Activated T-helper 2 cell treated with anti-CD3 and anti-CD28 coated beads, Interferon-gamma antibody, Interleukin-2, Interleukin-4, amounts not matched to agents 10 μg/mL and 5 μg/mL and 100 μg/mL, durations not matched to agents 14 hours and 24 hours and 36 hours (primary cell): ENCODE data around the gene PCMTD2. TPM values are rescaled to one million over a fixed set of nuclear protein-coding genes. Genes with fewer than 3 reads are reported as not detected.

ENCODE experiments used
- DNase-seq: peaks from one replicate; pipeline ENCODE4 v3.0.0; 2021; ENCODE audit warnings: low spot score
- H3K27ac Mint-ChIP-seq: one replicate; pipeline ENCODE4 v1.8.0; 2021; ENCODE audit warnings: mixed read lengths
- H3K27me3 Mint-ChIP-seq: one replicate; pipeline ENCODE4 v1.8.0; 2021; ENCODE audit warnings: low read depth, mixed read lengths
- H3K36me3 Mint-ChIP-seq: one replicate; pipeline ENCODE4 v1.8.0; 2021; ENCODE audit warnings: low read depth, mixed read lengths
- H3K4me1 Mint-ChIP-seq: one replicate; pipeline ENCODE4 v1.8.0; 2021; ENCODE audit warnings: low read depth, mixed read lengths
- H3K4me3 Mint-ChIP-seq: one replicate; pipeline ENCODE4 v1.8.0; 2021; ENCODE audit warnings: low read depth, mild to moderate bottlenecking, moderate library complexity, mixed read lengths
- H3K9me3 Mint-ChIP-seq: one replicate; pipeline ENCODE4 v1.8.0; 2021; ENCODE audit warnings: mixed read lengths
- intact Hi-C: fragments of 100-400 bp; cut with micrococcal nuclease; formaldehyde crosslinking; loops from one replicate; pipeline ENCODE4 v1.15.1; 2023
- total RNA-seq: library from RNA; stranded (reverse); gene quantifications from 2 replicates; pipeline ENCODE4 v1.2.3, GENCODE V29; 2022

PCMTD2 gene
- total RNA-seq, 1 donor from 2014 or later, result 31.7 TPM

DNA sequence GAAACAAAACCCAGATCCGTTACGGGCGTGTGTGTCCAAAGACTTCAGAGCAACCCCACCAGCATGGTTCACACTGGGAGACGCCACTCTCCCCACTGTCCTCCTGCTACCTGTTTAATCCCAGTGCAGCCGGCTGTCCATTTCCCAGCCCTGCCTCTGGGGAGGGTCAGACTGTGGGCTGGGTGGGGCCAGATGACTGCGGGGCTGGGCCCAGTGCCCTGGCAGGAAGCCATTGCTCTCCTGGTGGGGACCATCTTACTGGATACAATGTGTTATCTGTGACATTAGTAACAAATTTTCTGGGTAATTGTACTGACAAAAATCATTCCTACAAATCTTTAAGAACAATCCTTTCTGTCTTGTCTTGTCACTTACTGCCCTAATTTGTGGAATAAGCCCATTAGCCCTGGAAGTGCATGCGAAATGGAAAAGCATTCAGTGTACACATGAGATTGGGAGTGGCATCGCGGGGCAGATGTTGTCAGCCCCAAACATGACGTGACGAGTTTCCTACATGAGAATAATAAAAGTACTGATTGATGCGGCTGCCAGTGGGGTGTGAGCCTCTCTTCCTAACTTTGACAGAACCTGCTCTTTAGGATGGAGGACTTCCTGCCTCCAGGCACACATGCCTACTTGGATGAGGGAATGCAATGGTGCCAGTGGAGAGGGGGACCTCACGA, 37.9 kb upstream of the PCMTD2 start:
- Mint-ChIP-seq H3K27me3 (no peaks in the 10 kb centered on the region), H3K4me3 (no peak overlapping the region), H3K36me3 (no peaks in the 10 kb centered on the region), H3K27ac (no peak overlapping the region), H3K9me3 (no peaks in the 10 kb centered on the region), H3K4me1 (peaks cover 7% of the 10 kb centered on the region)
- intact Hi-C loops, result no loop called here
- DNase-seq, result no peak

DNA sequence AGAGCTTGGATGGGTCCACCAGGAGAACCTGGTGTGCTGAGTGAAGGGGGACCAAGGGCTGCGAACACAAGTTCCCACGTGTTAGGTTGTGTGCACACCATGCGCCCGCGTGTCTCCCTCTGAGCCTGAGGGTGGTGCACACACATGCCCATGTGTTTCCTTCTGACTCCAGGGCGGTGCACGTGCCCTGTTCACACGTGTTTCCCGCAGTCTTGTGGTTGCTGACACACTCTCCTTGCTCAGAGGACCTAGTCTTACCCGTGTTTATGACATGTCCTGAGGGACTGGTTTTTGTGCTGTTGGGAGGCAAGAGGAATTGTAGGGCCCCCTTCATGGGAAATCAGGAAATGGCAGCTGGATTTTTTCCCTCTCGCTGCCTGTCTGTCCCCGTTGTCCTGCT, 36.3 kb upstream of the PCMTD2 start:
- Mint-ChIP-seq H3K36me3 (no peaks in the 10 kb centered on the region), H3K27ac (no peak overlapping the region), H3K27me3 (no peaks in the 10 kb centered on the region), H3K4me1 (peaks cover 7% of the 10 kb centered on the region), H3K9me3 (no peaks in the 10 kb centered on the region), H3K4me3 (no peak overlapping the region)
- intact Hi-C loops, result no loop called here
- no peak for DNase-seq

DNA sequence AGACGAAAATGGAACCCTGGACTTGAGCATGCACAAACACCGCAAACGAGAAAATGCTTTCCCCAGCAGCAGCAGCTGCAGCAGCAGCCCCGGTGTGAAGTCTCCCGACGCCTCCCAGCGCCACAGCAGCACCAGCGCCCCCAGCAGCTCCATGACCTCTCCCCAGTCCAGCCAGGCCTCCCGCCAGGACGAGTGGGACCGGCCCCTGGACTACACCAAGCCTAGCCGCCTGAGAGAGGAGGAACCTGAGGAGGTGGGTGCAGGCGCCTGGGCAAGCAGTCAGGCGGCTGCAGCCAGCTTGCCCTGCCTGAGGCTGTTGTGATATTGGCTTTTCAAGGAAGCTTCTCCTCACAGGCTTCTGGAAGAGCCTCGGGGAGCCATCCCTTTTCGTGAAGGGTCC, 35.8 kb upstream of the PCMTD2 start:
- Mint-ChIP-seq H3K4me1 (peaks cover 6% of the 10 kb centered on the region), H3K9me3 (no peaks in the 10 kb centered on the region), H3K27me3 (no peaks in the 10 kb centered on the region), H3K27ac (no peak overlapping the region), H3K36me3 (no peaks in the 10 kb centered on the region), H3K4me3 (no peak overlapping the region)
- DNase-seq, result no peak
- intact Hi-C loops, result no loop called here

DNA sequence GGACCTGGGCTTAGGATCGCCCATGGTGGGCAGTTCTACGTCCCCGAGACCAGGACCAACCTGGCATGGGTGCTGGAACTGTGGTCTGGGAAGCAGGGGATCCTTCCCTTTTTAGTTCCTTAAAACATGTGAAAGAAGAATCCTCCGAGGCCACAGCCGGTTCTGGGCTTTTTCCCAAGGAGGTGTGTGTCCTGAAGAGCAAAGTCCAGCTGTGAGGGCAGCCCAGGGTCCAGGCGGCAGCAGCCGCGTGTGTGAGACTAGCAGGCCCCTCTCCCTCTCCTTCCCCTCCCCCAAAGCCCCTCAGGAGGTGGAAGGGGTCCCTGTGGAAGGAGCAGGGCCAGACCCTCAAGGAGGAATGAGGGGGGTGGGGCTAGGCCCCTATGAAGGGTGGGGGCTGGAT, 35.1 kb upstream of the PCMTD2 start:
- Mint-ChIP-seq H3K27me3 (no peaks in the 10 kb centered on the region), H3K4me1 (peaks cover 2% of the 10 kb centered on the region), H3K36me3 (no peaks in the 10 kb centered on the region), H3K4me3 (no peak overlapping the region), H3K9me3 (no peaks in the 10 kb centered on the region), H3K27ac (no peak overlapping the region)
- intact Hi-C loops, result no loop called here
- DNase-seq, result no peak

DNA sequence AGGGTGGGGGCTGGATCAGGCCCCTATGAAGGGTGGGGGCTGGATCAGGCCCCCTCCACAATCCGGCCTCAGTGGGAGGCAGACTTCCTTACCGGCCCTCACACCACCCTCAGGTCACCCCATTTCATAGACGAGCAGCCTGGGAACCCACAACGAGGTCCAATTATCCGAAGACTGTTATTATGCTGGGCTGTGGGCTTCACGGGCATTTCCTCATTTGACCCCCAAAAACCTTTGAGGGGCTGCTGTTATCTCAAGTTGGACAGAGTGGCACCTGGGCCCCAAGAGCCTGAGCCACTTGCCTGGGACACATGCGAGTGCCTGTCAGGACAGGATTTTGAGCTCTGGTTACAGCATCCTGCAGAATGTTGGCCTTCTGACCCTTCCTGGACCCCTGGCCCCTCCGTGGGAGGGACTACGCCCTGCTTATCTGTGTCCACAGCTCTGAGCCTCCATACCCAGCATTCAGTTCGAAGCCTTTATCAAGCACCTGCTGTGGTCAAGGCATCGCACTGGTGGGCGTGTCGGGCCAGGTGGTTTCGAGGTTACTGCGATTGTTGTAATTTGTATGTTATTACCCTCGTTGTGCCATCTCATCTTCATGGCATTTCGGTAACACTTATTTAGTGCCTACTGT, 34.5 kb upstream of the PCMTD2 start:
- intact Hi-C loops, result no loop called here
- DNase-seq, result no peak
- H3K4me1 Mint-ChIP-seq, result peaks cover 2% of the 10 kb centered on the region
- H3K4me3 Mint-ChIP-seq, result no peak overlapping the region
- no peaks in the 10 kb centered on the region for H3K36me3 Mint-ChIP-seq
- no peaks in the 10 kb centered on the region for H3K9me3 Mint-ChIP-seq
- H3K27ac Mint-ChIP-seq, result no peak overlapping the region
- no peaks in the 10 kb centered on the region for H3K27me3 Mint-ChIP-seq

DNA sequence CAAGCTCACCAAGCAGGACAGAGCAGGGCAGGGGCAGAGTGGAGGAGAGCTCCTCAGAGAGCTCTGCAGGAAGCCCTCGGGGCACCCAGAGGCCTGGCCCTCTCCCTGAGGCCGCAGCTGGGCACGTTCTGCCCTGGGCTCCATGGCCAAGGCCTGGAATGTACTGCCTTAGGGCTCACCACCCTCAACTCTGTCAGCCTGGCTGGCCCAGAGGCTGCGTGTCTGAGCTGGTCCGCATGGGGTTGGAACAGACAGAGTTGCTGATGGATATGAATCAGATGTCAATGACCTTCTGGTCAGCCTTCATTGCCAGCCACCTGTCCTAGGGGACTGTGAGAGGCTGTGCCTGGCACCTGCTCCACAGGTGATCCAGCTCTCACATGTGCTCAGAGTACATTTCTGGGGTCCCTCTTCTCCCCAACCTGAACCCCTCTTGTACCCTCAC, 33.2 kb upstream of the PCMTD2 start:
- Mint-ChIP-seq H3K4me3 (no peak overlapping the region), H3K27ac (no peak overlapping the region), H3K27me3 (no peaks in the 10 kb centered on the region), H3K4me1 (peaks cover 2% of the 10 kb centered on the region), H3K9me3 (no peaks in the 10 kb centered on the region), H3K36me3 (no peaks in the 10 kb centered on the region)
- intact Hi-C loops, result no loop called here
- no peak for DNase-seq

DNA sequence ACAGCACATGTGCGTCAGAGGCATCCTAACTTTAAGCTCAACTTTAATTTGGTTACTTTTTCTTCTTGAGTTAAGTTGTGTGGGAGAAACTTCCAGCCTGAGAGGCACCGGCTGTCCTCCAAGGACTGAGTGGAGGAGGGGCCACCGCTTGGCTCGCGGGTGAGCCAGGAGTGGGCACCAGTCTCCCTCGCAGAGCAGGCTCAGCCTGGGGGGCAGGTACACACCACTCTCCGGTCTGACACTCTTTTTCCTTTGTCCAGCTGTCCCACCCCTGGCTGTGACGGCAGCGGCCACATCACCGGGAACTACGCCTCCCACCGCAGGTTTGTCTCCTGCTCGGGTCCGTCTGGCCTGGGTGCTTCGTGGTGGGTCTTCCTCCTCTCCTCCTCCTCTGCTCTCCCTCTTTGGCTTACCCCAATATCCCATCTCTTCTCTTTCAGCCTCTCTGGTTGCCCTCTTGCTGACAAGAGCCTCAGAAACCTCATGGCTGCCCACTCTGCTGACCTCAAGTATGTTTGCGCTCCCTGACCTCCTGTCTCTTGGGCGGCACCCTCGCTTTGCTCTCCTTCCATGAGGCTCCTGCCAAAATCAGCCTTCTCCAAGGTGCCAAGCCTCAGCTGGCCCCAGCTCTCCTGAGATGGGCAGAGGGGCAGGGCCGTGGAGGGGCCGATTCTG, 32.6 kb upstream of the PCMTD2 start:
- no peak for DNase-seq
- no peaks in the 10 kb centered on the region for H3K27me3 Mint-ChIP-seq
- H3K4me3 Mint-ChIP-seq, result no peak overlapping the region
- no peaks in the 10 kb centered on the region for H3K9me3 Mint-ChIP-seq
- H3K4me1 Mint-ChIP-seq, result peaks cover 2% of the 10 kb centered on the region
- intact Hi-C loops, result no loop called here
- no peak overlapping the region for H3K27ac Mint-ChIP-seq
- no peaks in the 10 kb centered on the region for H3K36me3 Mint-ChIP-seq

DNA sequence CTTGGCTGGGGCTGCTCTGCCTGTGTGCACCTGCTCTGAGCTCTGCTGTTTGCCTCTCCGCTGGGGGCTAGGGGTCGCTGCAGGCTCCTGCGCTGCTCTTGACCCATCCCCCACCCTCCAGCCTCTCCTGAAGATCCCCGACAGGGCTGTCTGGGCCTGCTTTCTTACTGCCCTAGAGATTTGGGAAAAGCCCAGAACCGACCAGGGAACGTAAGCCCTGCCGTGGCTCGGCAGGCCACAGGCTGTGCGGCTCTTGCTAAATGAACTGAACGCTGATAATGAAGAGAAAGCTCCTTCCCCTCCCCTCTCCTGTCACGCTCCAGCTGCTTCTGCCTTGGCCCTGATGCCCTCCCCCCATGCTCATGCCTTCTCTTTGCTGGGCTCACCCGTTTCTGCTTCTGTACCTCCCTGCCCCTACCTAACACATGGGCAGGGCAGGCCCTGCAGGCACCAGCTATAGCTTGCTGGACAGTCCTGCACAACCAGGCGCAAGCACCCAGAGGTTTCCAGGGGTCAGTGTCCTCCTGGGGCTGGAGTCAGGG, 32.0 kb upstream of the PCMTD2 start:
- Mint-ChIP-seq H3K27ac (no peak overlapping the region), H3K36me3 (no peaks in the 10 kb centered on the region), H3K27me3 (no peaks in the 10 kb centered on the region), H3K9me3 (no peaks in the 10 kb centered on the region), H3K4me1 (peaks cover 2% of the 10 kb centered on the region), H3K4me3 (no peak overlapping the region)
- intact Hi-C loops, result no loop called here
- no peak for DNase-seq

DNA sequence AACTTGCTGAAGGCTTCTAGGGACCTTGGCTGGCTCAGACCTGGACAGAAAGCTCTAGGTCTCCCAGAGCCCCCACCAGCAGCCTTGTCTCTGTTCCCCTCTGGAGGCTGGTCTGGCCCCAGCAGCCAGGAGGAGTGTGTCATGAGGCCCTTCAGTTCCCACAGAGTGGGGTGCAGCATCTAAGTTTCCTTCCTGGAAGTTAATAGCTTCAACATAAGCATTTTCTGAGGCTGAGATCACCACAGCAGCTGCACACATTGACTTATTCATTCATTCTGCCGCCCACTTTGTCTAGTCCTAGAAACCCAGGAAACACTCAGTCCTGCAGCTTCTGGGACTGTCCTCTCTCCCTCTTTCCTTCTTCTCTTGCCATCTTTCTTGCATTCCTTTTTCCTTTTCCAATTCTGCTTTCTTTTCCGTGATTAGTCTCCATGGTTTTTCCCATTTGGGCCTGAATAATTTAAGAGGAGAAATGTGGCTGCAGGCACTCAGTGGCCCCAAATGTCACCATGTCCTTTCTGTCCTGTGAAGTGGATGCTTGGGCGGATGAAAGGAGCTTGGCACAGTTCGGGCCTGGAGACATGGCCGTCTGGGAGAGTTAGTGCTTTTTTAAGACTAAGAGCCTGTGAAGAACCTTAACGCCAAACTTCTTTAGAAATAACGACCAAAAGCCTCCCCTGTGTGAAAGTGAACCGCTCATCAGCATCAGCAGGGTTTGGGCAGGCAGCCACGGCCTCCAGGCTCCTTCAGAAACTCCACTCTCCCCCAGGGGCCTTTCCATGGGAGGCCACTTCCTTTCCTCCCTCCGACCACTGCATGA, 31.0 kb upstream of the PCMTD2 start:
- H3K9me3 Mint-ChIP-seq, result no peaks in the 10 kb centered on the region
- H3K27ac Mint-ChIP-seq, result no peak overlapping the region
- H3K4me1 Mint-ChIP-seq, result peaks cover 2% of the 10 kb centered on the region
- H3K27me3 Mint-ChIP-seq, result no peaks in the 10 kb centered on the region
- H3K4me3 Mint-ChIP-seq, result no peak overlapping the region
- no peak for DNase-seq
- intact Hi-C loops, result no loop called here
- H3K36me3 Mint-ChIP-seq, result no peaks in the 10 kb centered on the region

DNA sequence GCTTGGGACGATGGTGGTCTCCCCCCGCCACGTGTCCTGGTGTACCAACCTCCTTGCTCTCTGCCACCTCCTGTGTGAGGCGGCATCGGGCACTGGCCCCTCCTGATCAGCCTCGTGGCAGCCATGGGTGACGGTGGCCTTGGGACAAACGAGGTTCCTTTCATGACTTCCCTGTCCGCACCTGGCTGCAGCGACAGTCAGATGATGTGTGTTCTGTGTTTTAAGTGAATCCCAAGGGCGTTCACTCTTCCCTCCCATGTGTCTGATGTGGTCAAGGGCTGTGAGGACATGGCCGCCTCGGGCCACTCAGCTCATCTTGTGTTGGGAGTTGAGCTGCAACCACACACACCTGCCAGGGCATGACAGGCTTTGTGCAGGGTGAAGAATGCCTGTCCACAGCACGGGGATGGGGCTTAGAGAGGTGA, 30.4 kb upstream of the PCMTD2 start:
- Mint-ChIP-seq H3K36me3 (no peaks in the 10 kb centered on the region), H3K27ac (no peak overlapping the region), H3K4me3 (no peak overlapping the region), H3K4me1 (peaks cover 2% of the 10 kb centered on the region), H3K9me3 (no peaks in the 10 kb centered on the region), H3K27me3 (no peaks in the 10 kb centered on the region)
- DNase-seq, result no peak
- intact Hi-C loops, result no loop called here

DNA sequence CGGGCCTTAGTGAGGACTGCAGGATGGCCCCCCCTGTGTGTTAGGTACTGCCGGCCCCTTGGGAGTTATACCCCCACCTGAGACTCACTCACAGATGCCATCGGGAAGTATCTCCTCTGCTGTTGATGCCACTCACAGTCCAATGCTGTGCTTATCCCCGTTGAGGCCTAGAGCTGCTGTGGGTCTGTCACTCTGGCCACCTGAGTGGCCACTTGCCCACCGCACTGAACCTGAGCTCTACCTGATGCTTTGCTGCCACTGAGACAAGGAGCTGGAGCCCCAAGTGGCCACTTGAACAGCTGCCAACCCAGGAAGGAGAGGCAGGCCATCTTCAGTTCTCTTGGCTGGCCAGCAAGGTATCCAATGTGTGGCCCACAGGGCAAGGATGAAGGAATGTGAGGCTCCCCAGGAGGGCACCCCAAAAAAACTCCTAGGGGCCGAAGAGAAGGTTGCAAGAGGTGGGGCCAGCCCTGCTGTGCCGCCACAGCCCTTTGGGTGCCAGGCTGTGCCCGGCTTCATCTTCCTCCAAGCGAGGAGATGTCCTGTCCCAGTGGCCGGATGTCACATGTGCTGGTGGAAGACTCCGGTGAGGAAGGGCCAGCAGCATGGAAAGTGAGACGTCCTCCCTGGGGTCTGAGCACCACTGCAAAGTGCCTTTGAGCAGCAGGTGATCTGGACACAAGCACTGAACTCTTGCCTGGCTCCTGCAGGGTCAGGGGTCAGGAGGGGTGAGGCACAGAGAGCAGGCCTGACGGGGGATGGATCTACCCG, 29.5 kb upstream of the PCMTD2 start:
- peaks cover 2% of the 10 kb centered on the region for H3K4me1 Mint-ChIP-seq
- H3K9me3 Mint-ChIP-seq, result no peaks in the 10 kb centered on the region
- H3K27ac Mint-ChIP-seq, result no peak overlapping the region
- no peaks in the 10 kb centered on the region for H3K27me3 Mint-ChIP-seq
- no peaks in the 10 kb centered on the region for H3K36me3 Mint-ChIP-seq
- intact Hi-C loops, result no loop called here
- no peak for DNase-seq
- H3K4me3 Mint-ChIP-seq, result no peak overlapping the region
